ENCODE results near the gene PPP1R13B. TPM values are rescaled to one million over a fixed set of nuclear protein-coding genes. Genes with fewer than 3 reads are reported as not detected.

The PPP1R13B gene
- total RNA-seq, 6 experiments from 2014 or later = 5.1 to 6.2 (median 5.5) TPM

- no peak for TF ChIP-seq CTCF (IDR thresholded peaks at IDR 0.05)
- Mint-ChIP-seq H3K4me3 (no peak overlapping the region), H3K27ac (no peak overlapping the region), H3K4me1 (ENCODE audit: low read depth) (peaks cover 8% of the 10 kb centered on the region), H3K27me3 (ENCODE audit: insufficient read depth) (no peaks in the 10 kb centered on the region), H3K36me3 (ENCODE audit: low read depth) (no peaks in the 10 kb centered on the region), H3K9me3 (no peaks in the 10 kb centered on the region)
- no peak for DNase-seq
These were observed 93.6 kb downstream of the PPP1R13B start for GRCh38 chr14:103753774-103754173.

- Mint-ChIP-seq H3K9me3 (no peaks in the 10 kb centered on the region), H3K4me3 (no peak overlapping the region), H3K4me1 (ENCODE audit: low read depth) (peaks cover 17% of the 10 kb centered on the region), H3K27me3 (ENCODE audit: insufficient read depth) (no peaks in the 10 kb centered on the region), H3K36me3 (ENCODE audit: low read depth) (no peaks in the 10 kb centered on the region), H3K27ac (no peak overlapping the region)
- TF ChIP-seq CTCF (IDR thresholded peaks at IDR 0.05) = no peak
- no peak for DNase-seq
These were observed 97.5 kb downstream of the PPP1R13B start for GRCh38 chr14:103749860-103750259.

- Mint-ChIP-seq H3K36me3 (ENCODE audit: low read depth) (no peaks in the 10 kb centered on the region), H3K27ac (no peak overlapping the region), H3K4me3 (no peak overlapping the region), H3K4me1 (ENCODE audit: low read depth) (peaks cover 17% of the 10 kb centered on the region), H3K9me3 (no peaks in the 10 kb centered on the region), H3K27me3 (ENCODE audit: insufficient read depth) (no peaks in the 10 kb centered on the region)
- DNase-seq = no peak
- TF ChIP-seq CTCF (IDR thresholded peaks at IDR 0.05) = no peak
These were observed 97.9 kb downstream of the PPP1R13B start for GRCh38 chr14:103749452-103749851.

- TF ChIP-seq CTCF (IDR thresholded peaks at IDR 0.05) = no peak
- H3K4me1 Mint-ChIP-seq (ENCODE audit: low read depth) = peaks cover 17% of the 10 kb centered on the region
- no peak overlapping the region for H3K4me3 Mint-ChIP-seq
- H3K27me3 Mint-ChIP-seq (ENCODE audit: insufficient read depth) = no peaks in the 10 kb centered on the region
- H3K36me3 Mint-ChIP-seq (ENCODE audit: low read depth) = no peaks in the 10 kb centered on the region
- DNase-seq = no peak
- H3K27ac Mint-ChIP-seq = no peak overlapping the region
- H3K9me3 Mint-ChIP-seq = no peaks in the 10 kb centered on the region
These were observed 98.9 kb downstream of the PPP1R13B start for GRCh38 chr14:103748534-103748857.

DNA sequence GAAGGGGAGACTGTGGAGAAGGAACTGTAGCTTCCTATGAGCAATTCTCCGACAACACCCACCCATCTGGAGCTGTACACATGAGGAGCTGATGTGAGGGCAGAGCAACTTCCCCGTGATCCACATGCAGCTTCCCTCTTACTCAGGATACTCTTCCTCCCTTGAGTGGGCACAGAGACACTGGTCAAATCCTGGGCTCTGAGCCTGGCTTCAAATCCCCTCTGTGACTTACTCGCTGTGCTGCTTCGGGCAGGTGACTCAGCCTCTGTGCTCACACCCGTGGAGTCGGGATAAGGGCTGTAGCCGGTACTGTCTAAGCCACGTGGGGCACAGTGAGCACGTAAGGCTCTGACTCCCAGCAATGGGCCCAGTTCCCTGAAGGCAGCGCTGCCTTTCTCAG is 100.7 kb downstream of the PPP1R13B start:
- Mint-ChIP-seq H3K27ac (no peak overlapping the region), H3K9me3 (no peaks in the 10 kb centered on the region), H3K4me3 (no peak overlapping the region), H3K36me3 (ENCODE audit: low read depth) (no peaks in the 10 kb centered on the region), H3K27me3 (ENCODE audit: insufficient read depth) (no peaks in the 10 kb centered on the region), H3K4me1 (ENCODE audit: low read depth) (peaks cover 19% of the 10 kb centered on the region)
- DNase-seq = peak; percentile 36
- no peak for TF ChIP-seq CTCF (IDR thresholded peaks at IDR 0.05)

DNA sequence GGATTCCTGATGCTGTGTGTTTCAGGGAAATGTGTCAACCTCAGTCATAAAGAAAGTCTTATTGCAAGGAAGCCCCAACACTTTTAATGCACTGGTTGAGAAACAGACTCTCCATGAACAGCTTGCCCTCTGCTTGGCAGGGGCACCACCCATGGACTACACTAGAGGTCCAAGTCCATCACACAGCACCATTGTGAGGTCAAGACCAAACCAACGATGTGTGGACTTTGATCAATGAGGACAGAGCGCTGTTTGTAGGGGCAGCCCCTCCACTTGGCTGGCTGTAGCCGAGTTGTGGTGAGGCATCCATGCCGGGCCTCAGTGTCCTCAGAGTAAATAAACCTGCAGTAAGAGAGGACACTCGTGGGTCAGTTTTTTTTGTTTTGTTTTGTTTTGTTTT is 102.0 kb downstream of the PPP1R13B start:
- no peak overlapping the region for H3K27ac Mint-ChIP-seq
- peaks cover 30% of the 10 kb centered on the region for H3K4me1 Mint-ChIP-seq (ENCODE audit: low read depth)
- no peak for TF ChIP-seq CTCF (IDR thresholded peaks at IDR 0.05)
- no peak overlapping the region for H3K4me3 Mint-ChIP-seq
- H3K27me3 Mint-ChIP-seq (ENCODE audit: insufficient read depth) = no peaks in the 10 kb centered on the region
- H3K9me3 Mint-ChIP-seq = no peaks in the 10 kb centered on the region
- no peak for DNase-seq
- H3K36me3 Mint-ChIP-seq (ENCODE audit: low read depth) = no peaks in the 10 kb centered on the region
